ENCODE data around the gene SH2D1A.
"Not testable (repeated sequence)": the region's sequence is repeated elsewhere in the genome, so short reads cannot be mapped to it uniquely, and the experiment has no call there.

The SH2D1A gene

GRCh38 chrX:124346117-124346876 lies at the start of gene SH2D1A:
TSS of gene SH2D1A (plus strand) at chrX:124346563. CDS start at chrX:124346643, 80 bp downstream.
- no peak for ATAC-seq
- TF ChIP-seq POU6F1 (CRISPR knock-in tag; IDR thresholded peaks at IDR 0.05; ENCODE audit: borderline replicate concordance, low read depth), result no peak
- no peak for TF ChIP-seq CREB5 (CRISPR knock-in tag; IDR thresholded peaks at IDR 0.05; ENCODE audit: low read depth)
- no peak for TF ChIP-seq ZNF565 (CRISPR knock-in tag; conservative IDR thresholded peaks at IDR 0.05; ENCODE audit: low read depth)
- TF ChIP-seq ZFP3 (CRISPR knock-in tag; IDR thresholded peaks at IDR 0.05), result no peak
- TF ChIP-seq ZNF70 (CRISPR knock-in tag; IDR thresholded peaks at IDR 0.05), result no peak
- no peak for TF ChIP-seq ARNTL (CRISPR knock-in tag; IDR thresholded peaks at IDR 0.05; ENCODE audit: borderline replicate concordance, low read depth)
- TF ChIP-seq TCF4 (CRISPR knock-in tag; IDR thresholded peaks at IDR 0.05; ENCODE audit: borderline replicate concordance), result no peak
- no peak for TF ChIP-seq ZC3H10 (CRISPR knock-in tag; IDR thresholded peaks at IDR 0.05)
- TF ChIP-seq SNAI2 (CRISPR knock-in tag; IDR thresholded peaks at IDR 0.05), result no peak
- no peak for TF ChIP-seq CSDC2 (CRISPR knock-in tag; IDR thresholded peaks at IDR 0.05)
- TF ChIP-seq GLIS3 (CRISPR knock-in tag; IDR thresholded peaks at IDR 0.05), result no peak
- TF ChIP-seq ZFP30 (CRISPR knock-in tag; IDR thresholded peaks at IDR 0.05), result no peak
- no peak for TF ChIP-seq OSR1 (CRISPR knock-in tag; IDR thresholded peaks at IDR 0.05)
- TF ChIP-seq BACH2 (CRISPR knock-in tag; IDR thresholded peaks at IDR 0.05; ENCODE audit: borderline replicate concordance), result no peak
- no peak for TF ChIP-seq TOX (CRISPR knock-in tag; IDR thresholded peaks at IDR 0.05; ENCODE audit: borderline replicate concordance)
- TF ChIP-seq PATZ1 (CRISPR knock-in tag; IDR thresholded peaks at IDR 0.05; ENCODE audit: borderline replicate concordance), result no peak
- no peak for TF ChIP-seq PPARA (CRISPR knock-in tag; IDR thresholded peaks at IDR 0.05; ENCODE audit: borderline replicate concordance)
- TF ChIP-seq RARB (CRISPR knock-in tag; IDR thresholded peaks at IDR 0.05), result no peak

GRCh38 chrX:124299323-124299722 lies 47.0 kb upstream of the SH2D1A start:
- ATAC-seq, result not testable (repeated sequence)

- no peak for TF ChIP-seq CREB5 (CRISPR knock-in tag; IDR thresholded peaks at IDR 0.05; ENCODE audit: low read depth)
- no peak for TF ChIP-seq OSR1 (CRISPR knock-in tag; IDR thresholded peaks at IDR 0.05)
- TF ChIP-seq PPARA (CRISPR knock-in tag; IDR thresholded peaks at IDR 0.05; ENCODE audit: borderline replicate concordance), result no peak
- no peak for TF ChIP-seq RARB (CRISPR knock-in tag; IDR thresholded peaks at IDR 0.05)
- no peak for TF ChIP-seq SNAI2 (CRISPR knock-in tag; IDR thresholded peaks at IDR 0.05)
- no peak for TF ChIP-seq ZC3H10 (CRISPR knock-in tag; IDR thresholded peaks at IDR 0.05)
- TF ChIP-seq ZNF70 (CRISPR knock-in tag; IDR thresholded peaks at IDR 0.05), result no peak
- no peak for TF ChIP-seq TOX (CRISPR knock-in tag; IDR thresholded peaks at IDR 0.05; ENCODE audit: borderline replicate concordance)
- TF ChIP-seq TCF4 (CRISPR knock-in tag; IDR thresholded peaks at IDR 0.05; ENCODE audit: borderline replicate concordance), result no peak
- no peak for TF ChIP-seq ZFP3 (CRISPR knock-in tag; IDR thresholded peaks at IDR 0.05)
- TF ChIP-seq ZNF565 (CRISPR knock-in tag; conservative IDR thresholded peaks at IDR 0.05; ENCODE audit: low read depth), result no peak
- no peak for TF ChIP-seq POU6F1 (CRISPR knock-in tag; IDR thresholded peaks at IDR 0.05; ENCODE audit: borderline replicate concordance, low read depth)
- TF ChIP-seq PATZ1 (CRISPR knock-in tag; IDR thresholded peaks at IDR 0.05; ENCODE audit: borderline replicate concordance), result no peak
- no peak for ATAC-seq
These were observed 46.0 kb upstream of the SH2D1A start for GRCh38 chrX:124300405-124300804.
